H4 (cell line): Measurements from ENCODE around the gene PPP1R3A. TPM values are rescaled to one million over a fixed set of nuclear protein-coding genes. Genes with fewer than 3 reads are reported as not detected.

Experiments
- DNase-seq: peaks from one replicate; pipeline ENCODE4 v3.0.0-alpha.2; 2015; ENCODE audit warnings: low spot score
- total RNA-seq: library from RNA; depleted of rRNA; stranded (reverse); fragments of >200 nt; shearing (Covaris generic); gene quantifications from 2 replicates; pipeline ENCODE4 v1.2.3, GENCODE V29; 2014

Gene PPP1R3A
- total RNA-seq, 1 experiment from 2014 or later = not detected

- DNase-seq = no peak
These were observed 40.3 kb downstream of the PPP1R3A start for GRCh38 chr7:113878394-113878992.

- no peak for DNase-seq
These were observed 43.6 kb downstream of the PPP1R3A start for GRCh38 chr7:113875224-113875623.

GRCh38 chr7:113873554-113874151, 45.2 kb downstream of the PPP1R3A start:
- no peak for DNase-seq

GRCh38 chr7:113872981-113873380, 45.8 kb downstream of the PPP1R3A start:
- DNase-seq = no peak

GRCh38 chr7:113867325-113867724, 51.5 kb downstream of the PPP1R3A start:
- DNase-seq = no peak

GRCh38 chr7:113856010-113856409, 62.8 kb downstream of the PPP1R3A start:
- DNase-seq = no peak

GRCh38 chr7:113840954-113841353, 77.9 kb downstream of the PPP1R3A start:
- no peak for DNase-seq

GRCh38 chr7:113835367-113835766, 83.4 kb downstream of the PPP1R3A start:
- DNase-seq = no peak

GRCh38 chr7:113832196-113832745, 86.5 kb downstream of the PPP1R3A start:
- no peak for DNase-seq

- DNase-seq = peak; percentile 38
These were observed 87.3 kb downstream of the PPP1R3A start for GRCh38 chr7:113831556-113831955.

- DNase-seq = no peak
These were observed 90.2 kb downstream of the PPP1R3A start for GRCh38 chr7:113828581-113828980.
